Activated T-helper 17 cell treated with anti-CD3 and anti-CD28 coated beads, Interleukin-2, amount 50 U/mL, for 72 hours (primary cell): ENCODE data around the gene SH3BP1. TPM values are rescaled to one million over a fixed set of nuclear protein-coding genes. Genes with fewer than 3 reads are reported as not detected.
"Not testable (repeated sequence)": the region's sequence is repeated elsewhere in the genome, so short reads cannot be mapped to it uniquely, and the experiment has no call there.

Source experiments
- ATAC-seq: fragments of 150-1000 bp; cut with Tn5 transposase; replicated peaks from 2 replicates; pipeline ENCODE4 v1.10.0; 2021; ENCODE audit warnings: mild to moderate bottlenecking, moderate library complexity
- H3K27ac Mint-ChIP-seq: one replicate; pipeline ENCODE4 v1.8.0; 2022; ENCODE audit warnings: mixed read lengths
- H3K27me3 Mint-ChIP-seq: one replicate; pipeline ENCODE4 v1.8.0; 2022; ENCODE audit warnings: mixed read lengths
- H3K36me3 Mint-ChIP-seq: one replicate; pipeline ENCODE4 v1.8.0; 2022; ENCODE audit warnings: low read depth, mild to moderate bottlenecking, mixed read lengths
- H3K4me1 Mint-ChIP-seq: one replicate; pipeline ENCODE4 v1.8.0; 2022; ENCODE audit warnings: mixed read lengths
- H3K4me3 Mint-ChIP-seq: one replicate; pipeline ENCODE4 v1.8.0; 2022; ENCODE audit warnings: mild to moderate bottlenecking, mixed read lengths
- H3K9me3 Mint-ChIP-seq: one replicate; pipeline ENCODE4 v1.8.0; 2022; ENCODE audit warnings: mixed read lengths
- total RNA-seq, 2 donors: library from RNA; stranded (reverse); gene quantifications; one replicate each; pipeline ENCODE4 v1.2.3, GENCODE V29; 2022

Gene SH3BP1, protein sequence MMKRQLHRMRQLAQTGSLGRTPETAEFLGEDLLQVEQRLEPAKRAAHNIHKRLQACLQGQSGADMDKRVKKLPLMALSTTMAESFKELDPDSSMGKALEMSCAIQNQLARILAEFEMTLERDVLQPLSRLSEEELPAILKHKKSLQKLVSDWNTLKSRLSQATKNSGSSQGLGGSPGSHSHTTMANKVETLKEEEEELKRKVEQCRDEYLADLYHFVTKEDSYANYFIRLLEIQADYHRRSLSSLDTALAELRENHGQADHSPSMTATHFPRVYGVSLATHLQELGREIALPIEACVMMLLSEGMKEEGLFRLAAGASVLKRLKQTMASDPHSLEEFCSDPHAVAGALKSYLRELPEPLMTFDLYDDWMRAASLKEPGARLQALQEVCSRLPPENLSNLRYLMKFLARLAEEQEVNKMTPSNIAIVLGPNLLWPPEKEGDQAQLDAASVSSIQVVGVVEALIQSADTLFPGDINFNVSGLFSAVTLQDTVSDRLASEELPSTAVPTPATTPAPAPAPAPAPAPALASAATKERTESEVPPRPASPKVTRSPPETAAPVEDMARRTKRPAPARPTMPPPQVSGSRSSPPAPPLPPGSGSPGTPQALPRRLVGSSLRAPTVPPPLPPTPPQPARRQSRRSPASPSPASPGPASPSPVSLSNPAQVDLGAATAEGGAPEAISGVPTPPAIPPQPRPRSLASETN
- 100 to 1,000 TPM; 118 to 132 TPM for total RNA-seq

DNA sequence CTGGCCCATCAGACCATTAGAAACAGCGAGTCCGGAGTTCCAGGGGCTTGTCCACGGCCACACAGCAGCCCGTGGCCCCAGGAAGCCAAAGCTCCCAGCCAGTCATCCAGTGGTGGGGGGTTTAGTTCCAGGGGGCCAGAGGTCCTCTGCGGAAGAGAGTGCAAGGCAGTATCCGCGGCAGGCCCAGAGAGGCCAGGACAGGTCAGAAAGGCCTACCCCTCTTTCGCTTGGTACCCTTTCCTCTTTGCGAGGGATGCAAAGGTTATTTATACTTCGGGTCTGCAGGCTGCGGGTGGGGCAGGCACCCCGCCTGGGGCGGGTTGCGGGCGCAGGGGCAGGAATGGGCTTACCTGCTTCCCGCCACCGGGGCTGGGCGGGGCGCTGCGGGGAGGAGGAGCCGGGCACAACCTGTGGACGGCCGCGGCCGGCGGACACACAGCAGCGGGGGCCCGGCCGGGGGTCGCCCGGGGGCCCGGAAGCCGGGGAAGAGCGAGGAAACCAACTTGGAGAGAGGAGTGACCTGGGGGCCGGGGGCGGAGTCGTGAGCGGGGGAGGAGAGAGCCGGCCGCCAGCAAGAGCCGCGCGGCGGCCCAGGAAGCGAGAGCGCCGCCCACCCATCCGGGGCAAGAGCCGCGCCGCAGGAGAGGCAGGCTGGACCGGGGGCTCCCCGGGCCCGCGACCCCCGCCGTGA, at the start of gene SH3BP1:
Gene SH3BP1, plus strand, starts transcription at position 600 of the 691 bp plus-strand sequence. CDS start 119 bp downstream, outside the sequence.
- peak within 1 kb of the TSS; percentile 87 for H3K4me3 Mint-ChIP-seq
- peaks cover 30% of the 10 kb centered on the region for H3K4me1 Mint-ChIP-seq
- H3K27ac Mint-ChIP-seq, result peak within 1 kb of the TSS; percentile 94
- H3K36me3 Mint-ChIP-seq, result peaks cover 47% of the 10 kb centered on the region
- peak; percentile 52 for ATAC-seq
- H3K27me3 Mint-ChIP-seq, result no peaks in the 10 kb centered on the region
- H3K9me3 Mint-ChIP-seq, result no peaks in the 10 kb centered on the region

DNA sequence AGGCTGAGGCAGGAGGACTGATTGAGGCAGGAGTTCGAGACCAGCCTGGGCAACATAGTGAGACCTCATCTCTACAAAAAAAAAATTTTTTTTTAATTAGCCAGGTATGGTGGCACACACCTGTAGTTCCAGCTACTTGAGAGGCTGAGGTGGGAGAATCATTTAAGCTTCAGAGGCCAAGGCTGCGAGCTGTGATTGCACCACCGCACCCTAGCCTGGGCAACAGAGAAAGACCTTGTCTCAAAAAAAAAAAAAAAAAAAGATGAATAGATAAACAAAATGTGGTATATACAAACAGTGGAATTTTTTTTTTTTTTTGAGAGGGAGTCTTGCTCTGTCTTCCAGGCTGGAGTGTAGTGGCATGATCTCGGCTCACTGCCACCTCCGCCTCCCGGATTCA, 48.4 kb upstream of the SH3BP1 start:
- H3K27ac Mint-ChIP-seq, H3K36me3 Mint-ChIP-seq, H3K9me3 Mint-ChIP-seq, H3K27me3 Mint-ChIP-seq, ATAC-seq, H3K4me3 Mint-ChIP-seq: not testable (repeated sequence)
- H3K4me1 Mint-ChIP-seq, result peaks cover 11% of the 10 kb centered on the region

DNA sequence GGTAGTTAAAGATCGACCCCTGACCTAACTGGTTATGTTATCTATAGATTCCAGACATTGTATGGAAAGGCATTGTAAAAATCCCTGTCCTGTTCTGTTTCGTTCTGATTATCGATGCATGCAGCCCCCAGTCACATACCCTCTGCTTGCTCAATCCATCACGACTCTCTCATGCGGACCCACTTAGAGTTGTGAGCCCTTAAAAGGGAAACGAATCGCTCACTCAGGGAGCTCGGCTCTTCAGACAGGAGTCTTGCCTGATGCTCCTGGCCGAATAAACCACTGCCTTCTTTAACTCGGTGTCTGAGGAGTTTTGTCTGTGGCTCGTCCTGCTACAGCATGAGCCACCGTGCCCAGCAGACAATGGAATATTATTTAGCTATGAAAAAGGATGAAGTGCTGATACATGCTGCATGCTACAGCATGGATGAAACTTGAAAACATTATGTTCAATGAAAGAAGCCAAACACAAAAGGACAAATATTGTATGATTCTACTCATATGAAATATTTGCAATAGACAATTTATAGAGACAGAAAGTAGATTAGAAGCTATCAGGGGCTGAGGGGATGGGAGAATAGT, 47.6 kb upstream of the SH3BP1 start:
- no peak for ATAC-seq
- H3K4me3 Mint-ChIP-seq, result peak overlapping the region; percentile 62
- peaks cover 3% of the 10 kb centered on the region for H3K27me3 Mint-ChIP-seq
- peak overlapping the region; percentile 69 for H3K27ac Mint-ChIP-seq
- peaks cover 11% of the 10 kb centered on the region for H3K4me1 Mint-ChIP-seq
- H3K36me3 Mint-ChIP-seq, result no peaks in the 10 kb centered on the region
- no peaks in the 10 kb centered on the region for H3K9me3 Mint-ChIP-seq

DNA sequence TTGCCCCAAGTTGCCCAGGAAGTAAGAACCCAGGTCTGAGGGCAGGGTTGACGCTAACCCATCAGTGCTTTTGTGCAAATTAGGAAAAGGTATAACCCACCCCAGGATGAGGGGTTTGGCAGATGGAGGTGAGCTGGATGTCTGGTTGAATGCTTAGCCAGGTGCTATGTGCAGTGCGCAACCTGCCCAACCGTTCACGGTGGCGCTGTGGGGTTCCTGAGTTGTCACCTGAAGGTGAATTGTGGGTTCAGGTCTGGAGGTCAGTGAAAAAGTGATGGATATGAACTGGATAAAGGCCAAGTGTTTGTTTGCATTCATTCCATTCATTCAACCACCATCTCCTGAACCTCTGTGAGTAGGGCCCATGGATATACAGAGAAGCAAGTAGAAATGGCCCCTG, 45.2 kb upstream of the SH3BP1 start:
- ATAC-seq, result no peak
- H3K36me3 Mint-ChIP-seq, result no peaks in the 10 kb centered on the region
- H3K4me1 Mint-ChIP-seq, result peaks cover 11% of the 10 kb centered on the region
- H3K9me3 Mint-ChIP-seq, result no peaks in the 10 kb centered on the region
- no peak overlapping the region for H3K4me3 Mint-ChIP-seq
- no peaks in the 10 kb centered on the region for H3K27me3 Mint-ChIP-seq
- no peak overlapping the region for H3K27ac Mint-ChIP-seq

GRCh38 chr22:37599153-37599552, 40.3 kb upstream of the SH3BP1 start:
- no peaks in the 10 kb centered on the region for H3K36me3 Mint-ChIP-seq
- H3K9me3 Mint-ChIP-seq, result no peaks in the 10 kb centered on the region
- no peaks in the 10 kb centered on the region for H3K27me3 Mint-ChIP-seq
- H3K4me1 Mint-ChIP-seq, result peaks cover 13% of the 10 kb centered on the region
- no peak overlapping the region for H3K4me3 Mint-ChIP-seq
- no peak overlapping the region for H3K27ac Mint-ChIP-seq
- ATAC-seq, result no peak

DNA sequence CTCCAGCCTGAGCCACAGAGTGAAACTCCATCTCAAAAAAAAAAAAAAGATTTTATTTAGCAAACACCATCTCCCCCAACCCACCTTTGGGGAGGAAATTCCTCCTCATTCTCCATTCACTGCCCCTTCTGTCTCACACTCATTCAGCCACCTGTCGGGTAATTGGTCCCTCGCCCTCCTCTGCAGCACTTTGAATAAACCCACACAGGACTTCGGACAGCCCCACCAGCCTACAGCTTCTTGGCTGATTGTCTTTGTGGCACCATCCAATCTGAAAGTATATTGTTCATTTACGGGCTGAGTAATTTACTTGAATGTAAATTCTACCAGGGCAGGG, 38.3 kb upstream of the SH3BP1 start:
- Mint-ChIP-seq H3K36me3 (no peaks in the 10 kb centered on the region), H3K27me3 (no peaks in the 10 kb centered on the region), H3K27ac (peak overlapping the region; percentile 65), H3K4me1 (peaks cover 25% of the 10 kb centered on the region), H3K4me3 (peak overlapping the region; percentile 17), H3K9me3 (no peaks in the 10 kb centered on the region)
- no peak for ATAC-seq

DNA sequence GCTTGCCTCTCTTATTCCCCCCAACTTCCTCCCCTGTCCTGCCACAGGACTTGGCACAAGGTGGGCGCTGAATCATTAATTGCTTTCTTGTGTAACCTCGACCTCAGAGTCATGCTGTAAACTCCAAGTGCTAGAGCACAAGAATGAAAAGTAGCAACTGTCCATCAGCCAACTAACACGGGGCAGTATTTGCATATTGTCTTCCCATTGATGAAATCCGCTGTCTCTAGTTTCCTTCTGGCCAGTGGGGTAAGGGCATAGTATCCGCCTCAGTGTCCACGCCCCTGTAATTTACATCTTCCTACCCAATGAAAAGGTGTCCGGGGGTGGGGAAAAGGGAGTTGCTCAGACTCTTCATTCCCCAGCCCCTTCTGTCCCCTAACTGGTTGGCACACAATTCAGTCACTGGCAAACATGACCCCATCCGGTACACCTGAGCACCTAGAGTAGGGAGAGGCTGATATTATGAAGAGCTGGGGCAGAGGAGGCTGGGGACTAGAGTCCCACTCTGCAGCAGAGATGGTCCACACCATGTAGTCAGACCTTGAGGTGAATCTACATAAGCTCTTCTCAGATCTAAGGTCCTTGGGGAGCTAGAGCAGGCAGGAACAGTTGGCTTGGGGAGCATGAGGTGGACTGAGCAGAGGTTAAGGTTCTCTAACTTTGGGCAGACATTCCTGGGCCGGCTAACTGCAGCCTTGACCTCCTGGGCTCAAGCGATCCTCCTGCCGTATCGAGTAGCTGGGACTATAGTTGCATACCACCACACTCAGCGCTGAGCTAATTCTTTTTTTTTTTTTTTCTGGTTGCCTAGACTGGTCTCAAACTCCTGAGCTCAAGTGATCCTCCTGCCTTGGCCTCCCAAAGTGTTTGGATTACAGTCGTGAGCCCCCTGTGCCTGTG, 37.7 kb upstream of the SH3BP1 start:
- H3K4me3 Mint-ChIP-seq, result peak overlapping the region; percentile 17
- H3K27me3 Mint-ChIP-seq, result no peaks in the 10 kb centered on the region
- ATAC-seq, result peak; percentile 53
- H3K9me3 Mint-ChIP-seq, result no peaks in the 10 kb centered on the region
- H3K36me3 Mint-ChIP-seq, result no peaks in the 10 kb centered on the region
- peaks cover 25% of the 10 kb centered on the region for H3K4me1 Mint-ChIP-seq
- peak overlapping the region; percentile 65 for H3K27ac Mint-ChIP-seq

GRCh38 chr22:37602546-37603277, 36.8 kb upstream of the SH3BP1 start:
- not testable (repeated sequence) for H3K9me3 Mint-ChIP-seq, H3K27me3 Mint-ChIP-seq, ATAC-seq, H3K4me3 Mint-ChIP-seq, H3K36me3 Mint-ChIP-seq
- peak overlapping the region; percentile 65 for H3K27ac Mint-ChIP-seq
- peaks cover 25% of the 10 kb centered on the region for H3K4me1 Mint-ChIP-seq

- peaks cover 30% of the 10 kb centered on the region for H3K4me1 Mint-ChIP-seq
- ATAC-seq, result no peak
- H3K4me3 Mint-ChIP-seq, result no peak overlapping the region
- no peaks in the 10 kb centered on the region for H3K9me3 Mint-ChIP-seq
- no peaks in the 10 kb centered on the region for H3K27me3 Mint-ChIP-seq
- H3K27ac Mint-ChIP-seq, result no peak overlapping the region
- H3K36me3 Mint-ChIP-seq, result peaks cover 5% of the 10 kb centered on the region
Observed at GRCh38 chr22:37604074-37604473, 35.4 kb upstream of the SH3BP1 start.

- no peaks in the 10 kb centered on the region for H3K9me3 Mint-ChIP-seq
- H3K4me1 Mint-ChIP-seq, result peaks cover 30% of the 10 kb centered on the region
- no peak for ATAC-seq
- peak overlapping the region; percentile 79 for H3K27ac Mint-ChIP-seq
- peaks cover 10% of the 10 kb centered on the region for H3K36me3 Mint-ChIP-seq
- peak overlapping the region; percentile 52 for H3K4me3 Mint-ChIP-seq
- no peaks in the 10 kb centered on the region for H3K27me3 Mint-ChIP-seq
Observed at GRCh38 chr22:37604875-37605274, 34.6 kb upstream of the SH3BP1 start.

GRCh38 chr22:37607010-37607934, 32.2 kb upstream of the SH3BP1 start:
- Mint-ChIP-seq H3K27me3 (no peaks in the 10 kb centered on the region), H3K27ac (peak overlapping the region; percentile 99), H3K9me3 (no peaks in the 10 kb centered on the region), H3K4me1 (peaks cover 21% of the 10 kb centered on the region), H3K4me3 (peak overlapping the region; percentile 97), H3K36me3 (peaks cover 11% of the 10 kb centered on the region)
- ATAC-seq, result peak; percentile 41

- ATAC-seq, result no peak
- Mint-ChIP-seq H3K4me3 (peak overlapping the region; percentile 97), H3K4me1 (peaks cover 21% of the 10 kb centered on the region), H3K36me3 (peaks cover 11% of the 10 kb centered on the region), H3K9me3 (no peaks in the 10 kb centered on the region), H3K27ac (peak overlapping the region; percentile 99), H3K27me3 (no peaks in the 10 kb centered on the region)
Observed at GRCh38 chr22:37607935-37608476, 31.5 kb upstream of the SH3BP1 start.
